Ovary (tissue), 9 donors: Measurements from ENCODE around the gene NOVA2. TPM values are rescaled to one million over a fixed set of nuclear protein-coding genes. Genes with fewer than 3 reads are reported as not detected.

Source experiments
- DNase-seq, 5 donors: peaks; one replicate each; pipeline ENCODE4 v3.0.0-alpha.2; 2019 to 2020
- H3K27ac ChIP-seq, 2 donors: fragments of 200-600 bp; one replicate each; pipeline versions ENCODE4 v1.5.1 to v1.8.0; 2019 to 2022
- H3K27me3 ChIP-seq: fragments of 200-600 bp; one replicate; pipeline ENCODE4 v1.8.0; 2022
- H3K36me3 ChIP-seq: fragments of 200-600 bp; sonication (generic); one replicate; pipeline ENCODE4 v1.5.1; 2019
- H3K4me1 ChIP-seq: one replicate; pipeline ENCODE4 v1.8.1; 2013; ENCODE audit warnings: mild to moderate bottlenecking, moderate library complexity; ENCODE audit not compliant: insufficient read depth
- H3K4me3 ChIP-seq: fragments of 200-600 bp; sonication (generic); one replicate; pipeline ENCODE4 v1.5.1; 2017
- H3K9me3 ChIP-seq, 2 donors: fragments of 200-600 bp in 1 of 2; sonication (generic) in 1 of 2; one replicate each; pipeline versions ENCODE4 v1.5.1 to v1.8.1; 2013 to 2019; ENCODE audit warnings: mild to moderate bottlenecking in 1 of 2, moderate library complexity in 1 of 2
- EP300 ChIP-seq: sonication (generic); formaldehyde crosslinking; IDR thresholded peaks from one replicate; pipeline ENCODE4 v1.6.1; 2017; ENCODE audit warnings: antibody characterized with exemption
- POLR2A ChIP-seq: fragments of 450-650 bp; IDR thresholded peaks from one replicate; pipeline ENCODE4 v1.6.1; 2017; ENCODE audit warnings: antibody characterized with exemption, mild to moderate bottlenecking, moderate library complexity
- WGBS, 3 donors: extraction: QIAGEN DNeasy Blood & Tissue Kit in 1 of 3; methylation state at CpG; one replicate each; pipeline versions ENCODE4 v1.1.5 to v1.1.7; 2013 to 2017; 5-methylcytosine and 5-hydroxymethylcytosine counted together
- intact Hi-C, 4 donors: fragments of 100-400 bp; cut with DNase I; formaldehyde crosslinking; loops; one replicate each; pipeline versions ENCODE4 v1.11.0 to v1.15.1; 2022 to 2023
- polyA plus RNA-seq, 2 donors: library from polyadenylated mRNA; stranded (reverse); fragments of 200-250 nt in 1 of 2; fragments of 350-450 nt in 1 of 2; fragmentation: Illumina TruSeq in 1 of 2; extraction: RNeasy Lipid Tissue Mini Kit (QIAGEN cat#74804) in 1 of 2; gene quantifications; one replicate each; pipeline ENCODE4 v1.2.3, GENCODE V29; 2013 to 2014
- total RNA-seq, 7 donors: library from RNA; depleted of rRNA in 2 of 7; stranded (reverse); fragments of >200 nt in 2 of 7; fragmentation: NEBNext Ultra II Directional in 3 of 7; extraction: Animal tissue kit (Norgen Biotek cat#: 25700) in 3 of 7; gene quantifications; one replicate each; pipeline versions ENCODE4 v1.1.0 to v1.2.4, GENCODE V29; 2016 to 2023
- TF ChIP-seq, protein P1 (sequence below), 3 donors: fragments of 450-650 bp in 2 of 3; fragments of 200-600 bp in 1 of 3; IDR thresholded peaks; one replicate each; pipeline versions ENCODE4 v1.5.1 to v1.8.0; 2016 to 2022; ENCODE audit warnings: antibody characterized with exemption in 3 of 3, mild to moderate bottlenecking in 1 of 3
- donor health status: DM: no; HTN: no; CAD: no; lungs with moderate emphysema.
- donor health status: DM: no; HTN: no; CAD: no.
- donor health status: Bipolar disorder and iron deficiency.
- donor health status: DM: yes; HTN: yes; CAD: no.
- donor health status: DM: no; HTN: no; CAD: no.
- donor health status: DM: yes; HTN: yes; CAD: no.

NOVA2 gene
- total and polyA plus RNA-seq, 9 donors, result 0.23 to 4.8 (median 2.2) TPM

DNA sequence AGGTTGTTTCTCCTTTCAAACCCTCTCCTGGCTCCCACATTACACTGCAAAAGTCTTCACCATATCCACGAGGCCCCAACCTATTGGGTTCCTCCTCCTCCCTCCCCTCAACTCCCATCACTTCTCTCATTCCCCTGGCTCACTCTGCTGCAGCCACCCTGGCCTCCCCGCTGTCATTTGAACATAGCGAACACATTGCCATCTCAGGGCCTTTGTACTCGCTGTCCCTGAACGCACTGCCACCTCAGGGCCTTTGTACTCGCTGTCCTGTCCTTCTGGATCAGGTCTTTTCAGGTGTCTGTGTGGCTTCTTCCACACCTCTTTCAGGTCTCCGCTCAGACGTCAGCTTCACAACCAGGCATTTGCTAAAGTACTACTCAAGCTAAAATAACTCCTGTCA, 23.3 kb upstream of the NOVA2 start:
- intact Hi-C loops, result no loop called here
- 83 to 92% (median 83%) methylated on average over 8 of the region's 8 CpGs for WGBS, 3 donors
- H3K4me1 ChIP-seq, result peaks cover 6% of the 10 kb centered on the region

DNA sequence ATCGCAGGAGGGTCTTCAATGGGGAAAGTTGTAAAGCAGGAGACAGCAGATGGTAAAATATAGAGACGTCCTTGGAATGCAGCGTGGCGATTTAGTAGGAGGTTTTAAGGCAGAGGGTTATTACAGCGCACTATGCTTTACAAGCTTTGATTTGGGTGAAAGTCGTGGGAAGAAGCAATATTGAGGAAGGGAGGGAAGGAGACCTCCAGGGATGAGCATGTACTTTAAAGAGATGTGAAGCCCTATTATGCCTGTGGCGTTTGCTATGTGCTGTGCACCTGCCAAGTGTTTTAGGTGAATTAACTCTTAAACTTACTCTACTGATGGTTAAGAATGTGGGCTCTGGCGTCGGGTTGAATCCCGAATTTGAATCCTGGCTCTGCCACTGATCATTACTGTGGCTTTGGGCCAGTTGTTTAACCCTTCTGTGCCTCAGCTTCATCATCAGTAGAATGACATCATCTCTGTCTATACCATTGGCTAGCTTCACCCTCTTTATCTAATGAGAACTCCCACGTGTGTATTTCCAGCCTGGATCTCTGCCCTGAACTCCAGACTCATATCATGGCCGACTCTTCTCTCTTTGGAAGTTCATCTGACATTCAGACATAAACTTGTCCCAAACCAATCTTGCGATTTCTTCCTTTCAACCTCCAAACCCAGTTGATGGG, 22.2 kb upstream of the NOVA2 start:
- H3K27me3 ChIP-seq, result no peaks in the 10 kb centered on the region
- TF ChIP-seq POLR2A (no peak), EP300 (no peak)
- TF ChIP-seq, protein P1, sequence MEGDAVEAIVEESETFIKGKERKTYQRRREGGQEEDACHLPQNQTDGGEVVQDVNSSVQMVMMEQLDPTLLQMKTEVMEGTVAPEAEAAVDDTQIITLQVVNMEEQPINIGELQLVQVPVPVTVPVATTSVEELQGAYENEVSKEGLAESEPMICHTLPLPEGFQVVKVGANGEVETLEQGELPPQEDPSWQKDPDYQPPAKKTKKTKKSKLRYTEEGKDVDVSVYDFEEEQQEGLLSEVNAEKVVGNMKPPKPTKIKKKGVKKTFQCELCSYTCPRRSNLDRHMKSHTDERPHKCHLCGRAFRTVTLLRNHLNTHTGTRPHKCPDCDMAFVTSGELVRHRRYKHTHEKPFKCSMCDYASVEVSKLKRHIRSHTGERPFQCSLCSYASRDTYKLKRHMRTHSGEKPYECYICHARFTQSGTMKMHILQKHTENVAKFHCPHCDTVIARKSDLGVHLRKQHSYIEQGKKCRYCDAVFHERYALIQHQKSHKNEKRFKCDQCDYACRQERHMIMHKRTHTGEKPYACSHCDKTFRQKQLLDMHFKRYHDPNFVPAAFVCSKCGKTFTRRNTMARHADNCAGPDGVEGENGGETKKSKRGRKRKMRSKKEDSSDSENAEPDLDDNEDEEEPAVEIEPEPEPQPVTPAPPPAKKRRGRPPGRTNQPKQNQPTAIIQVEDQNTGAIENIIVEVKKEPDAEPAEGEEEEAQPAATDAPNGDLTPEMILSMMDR (IDR thresholded peaks at IDR 0.05), result no peak
- intact Hi-C loops, result no loop called here
- peaks cover 5% of the 10 kb centered on the region for H3K4me1 ChIP-seq
- H3K9me3 ChIP-seq, result no peaks in the 10 kb centered on the region
- H3K36me3 ChIP-seq, result no peaks in the 10 kb centered on the region
- 7 to 8% (median 7%) methylated on average over 13 of the region's 13 CpGs for WGBS, 3 donors
- peak overlapping the region; percentile 77 for H3K4me3 ChIP-seq
- DNase-seq, result no peak
- H3K27ac ChIP-seq, result no peak overlapping the region

More for the DNA sequence above, 23.3 kb upstream of the NOVA2 start:
- no peak overlapping the region for H3K4me3 ChIP-seq
- H3K36me3 ChIP-seq, result no peaks in the 10 kb centered on the region
- TF ChIP-seq, protein P1 (IDR thresholded peaks at IDR 0.05), result no peak
- no peak for TF ChIP-seq POLR2A
- no peak for TF ChIP-seq EP300
- H3K27me3 ChIP-seq, result no peaks in the 10 kb centered on the region
- no peak overlapping the region for H3K27ac ChIP-seq
- DNase-seq, result no peak
- H3K9me3 ChIP-seq, result no peaks in the 10 kb centered on the region

DNA sequence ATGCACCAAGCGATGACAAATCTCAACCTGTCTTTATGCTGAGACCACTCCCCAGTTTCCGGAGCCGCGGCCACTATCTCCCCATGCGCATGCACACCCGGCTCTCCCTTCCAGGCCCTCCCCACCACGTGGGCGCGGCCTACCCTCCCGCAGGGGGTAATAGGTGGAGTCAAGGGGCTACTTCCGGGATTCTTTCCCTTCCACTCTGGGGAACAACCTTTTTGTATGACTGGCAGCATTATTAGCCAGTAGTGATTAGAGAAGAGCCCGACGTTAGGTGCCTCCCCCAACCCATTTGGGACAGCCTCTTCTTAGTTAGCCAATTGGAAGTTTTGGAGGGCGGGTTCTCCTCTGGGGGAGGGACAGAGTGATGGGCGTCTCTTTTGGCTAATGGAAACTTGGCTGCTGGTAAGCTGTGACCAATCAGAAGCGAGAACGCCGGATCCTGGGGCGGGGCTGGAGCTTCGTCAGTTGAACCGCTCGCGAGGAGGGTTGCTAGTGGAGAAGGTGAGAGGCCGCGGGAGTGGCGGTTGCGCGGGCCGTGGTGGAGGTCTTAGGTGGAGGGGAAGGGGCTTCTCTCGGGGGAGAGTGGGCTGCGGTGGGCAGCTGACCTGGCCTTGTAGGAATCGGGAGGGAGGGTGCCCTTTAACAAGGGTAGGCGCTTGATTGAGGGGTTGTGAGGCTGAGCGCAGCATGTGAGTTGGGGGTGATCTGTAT, 21.5 kb upstream of the NOVA2 start, which contains the start of gene CCDC61:
Gene CCDC61, plus strand, starts transcription at position 470 of the 717 bp plus-strand sequence. CDS start 7,552 bp downstream, outside the sequence.
- peaks cover 2% of the 10 kb centered on the region for H3K4me1 ChIP-seq
- H3K27ac ChIP-seq, result no peak within 1 kb of the TSS
- WGBS, 3 donors, result 0 to 1% (median 1%) methylated on average over 34 of the region's 34 CpGs
- no peak for TF ChIP-seq EP300
- TF ChIP-seq POLR2A, result peak; percentile 50
- peak; percentile 93 to 96 (median 95) for DNase-seq
- intact Hi-C loops, result no loop called here
- no peaks in the 10 kb centered on the region for H3K9me3 ChIP-seq
- H3K27me3 ChIP-seq, result no peaks in the 10 kb centered on the region
- no peaks in the 10 kb centered on the region for H3K36me3 ChIP-seq
- peak within 1 kb of the TSS; percentile 77 for H3K4me3 ChIP-seq

DNA sequence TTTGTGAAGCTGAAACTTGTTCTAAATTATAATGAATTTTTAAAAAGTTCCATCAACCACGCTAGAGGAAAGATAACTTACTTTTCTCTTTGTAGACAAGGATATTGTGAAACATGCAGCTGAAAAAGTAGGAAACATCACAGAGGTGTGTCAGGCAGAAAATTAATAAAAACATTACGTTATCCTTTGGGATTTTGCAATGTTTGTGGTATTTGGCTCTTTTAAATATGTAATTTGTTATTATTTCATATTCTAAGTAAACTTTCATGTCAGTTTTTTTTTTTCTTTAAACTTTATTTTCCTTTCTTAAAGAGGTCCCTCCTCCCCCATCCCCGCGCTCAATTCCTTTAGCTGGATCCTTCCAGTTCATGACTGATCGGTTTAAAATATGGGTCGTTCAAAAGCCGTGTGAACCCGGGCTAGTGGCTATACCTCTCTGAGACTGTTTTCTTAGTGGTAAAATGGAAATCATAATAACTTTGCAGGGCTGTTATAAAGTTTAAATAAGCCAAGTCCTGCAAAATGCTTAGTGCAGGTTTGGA, 20.9 kb upstream of the NOVA2 start:
- H3K27me3 ChIP-seq, result no peaks in the 10 kb centered on the region
- no peaks in the 10 kb centered on the region for H3K9me3 ChIP-seq
- no peak for TF ChIP-seq POLR2A
- TF ChIP-seq, protein P1 (IDR thresholded peaks at IDR 0.05), result no peak
- no peak for TF ChIP-seq EP300
- no peaks in the 10 kb centered on the region for H3K4me1 ChIP-seq
- intact Hi-C loops, result no loop called here
- peak overlapping the region; percentile 34 for H3K4me3 ChIP-seq
- H3K36me3 ChIP-seq, result no peaks in the 10 kb centered on the region
- no peak overlapping the region for H3K27ac ChIP-seq
- no peak for DNase-seq
- WGBS, 3 donors, result 3 to 4% (median 4%) methylated on average over 8 of the region's 8 CpGs
